HepG2 (cell line): ENCODE measurements around the gene PRSS48. TPM values are rescaled to one million over a fixed set of nuclear protein-coding genes. Genes with fewer than 3 reads are reported as not detected.

Source experiments
- CHD2 ChIP-seq: IDR thresholded peaks from 2 replicates; pipeline ENCODE4 v1.6.1; 2011; ENCODE audit warnings: low read depth, low read length, improper control_type of control experiment
- MED1 ChIP-seq: sonication (generic); formaldehyde crosslinking; IDR thresholded peaks from 2 replicates; pipeline ENCODE4 v1.4.0; 2020; ENCODE audit warnings: missing genetic modification reagents
- RAD21 ChIP-seq: fragments of 450-650 bp; formaldehyde crosslinking; IDR thresholded peaks from 2 replicates; pipeline ENCODE4 v1.5.0; 2020; ENCODE audit warnings: mild to moderate bottlenecking
- SCMH1 ChIP-seq: sonication (generic); formaldehyde crosslinking; IDR thresholded peaks from 2 replicates; pipeline ENCODE4 v1.9.0; 2021; ENCODE audit warnings: missing genetic modification reagents, mild to moderate bottlenecking, borderline replicate concordance
- TEAD3 ChIP-seq: optimal IDR thresholded peaks from 2 replicates; pipeline ENCODE3; 2016; ENCODE audit warnings: borderline replicate concordance
- ZBTB2 ChIP-seq: sonication (generic); formaldehyde crosslinking; IDR thresholded peaks from 2 replicates; pipeline ENCODE4 v1.8.0; 2022; ENCODE audit warnings: low read depth, missing genetic modification reagents
- ZNF460 ChIP-seq: sonication (generic); formaldehyde crosslinking; IDR thresholded peaks from 2 replicates; pipeline ENCODE4 v1.5.1; 2020; ENCODE audit warnings: missing genetic modification reagents, mild to moderate bottlenecking, borderline replicate concordance
- ZSCAN30 ChIP-seq: sonication (generic); formaldehyde crosslinking; IDR thresholded peaks from 2 replicates; pipeline ENCODE4 v1.5.0; 2020; ENCODE audit warnings: mild to moderate bottlenecking, missing genetic modification reagents
- polyA plus RNA-seq, 8 experiments: library from polyadenylated mRNA; depleted of rRNA in 3 of 8; stranded (reverse) in 7 of 8; unstranded in 1 of 8; fragments of >200 nt; fragmentation: Illumina TruSeq in 4 of 8; extraction: Trizol in 4 of 8; gene quantifications; 2 replicates each; pipeline versions ENCODE4 v1.2.1 to v1.2.3, GENCODE V29; 2011 to 2016; ENCODE audit warnings: low read depth in 4 of 8, missing spikeins in 1 of 8, mixed read lengths in 1 of 8; ENCODE audit not compliant: insufficient read depth in 1 of 8
- total RNA-seq, 5 experiments: library from RNA; depleted of rRNA; stranded (reverse); fragments of >200 nt; fragmentation: Illumina TruSeq; extraction: Trizol; gene quantifications; 2 replicates each; pipeline ENCODE4 v1.2.3, GENCODE V29; 2016; ENCODE audit warnings: low read depth in 1 of 5
- TF ChIP-seq, protein P1 (sequence below): sonication (generic); formaldehyde crosslinking; IDR thresholded peaks from 2 replicates; pipeline ENCODE4 v1.4.0; 2020; ENCODE audit warnings: missing genetic modification reagents

The PRSS48 gene
- total and polyA plus RNA-seq, 2 of the 13 experiments (the other 11 are each of a cell fraction or from before 2014, with no cell fraction given) = not detected

DNA sequence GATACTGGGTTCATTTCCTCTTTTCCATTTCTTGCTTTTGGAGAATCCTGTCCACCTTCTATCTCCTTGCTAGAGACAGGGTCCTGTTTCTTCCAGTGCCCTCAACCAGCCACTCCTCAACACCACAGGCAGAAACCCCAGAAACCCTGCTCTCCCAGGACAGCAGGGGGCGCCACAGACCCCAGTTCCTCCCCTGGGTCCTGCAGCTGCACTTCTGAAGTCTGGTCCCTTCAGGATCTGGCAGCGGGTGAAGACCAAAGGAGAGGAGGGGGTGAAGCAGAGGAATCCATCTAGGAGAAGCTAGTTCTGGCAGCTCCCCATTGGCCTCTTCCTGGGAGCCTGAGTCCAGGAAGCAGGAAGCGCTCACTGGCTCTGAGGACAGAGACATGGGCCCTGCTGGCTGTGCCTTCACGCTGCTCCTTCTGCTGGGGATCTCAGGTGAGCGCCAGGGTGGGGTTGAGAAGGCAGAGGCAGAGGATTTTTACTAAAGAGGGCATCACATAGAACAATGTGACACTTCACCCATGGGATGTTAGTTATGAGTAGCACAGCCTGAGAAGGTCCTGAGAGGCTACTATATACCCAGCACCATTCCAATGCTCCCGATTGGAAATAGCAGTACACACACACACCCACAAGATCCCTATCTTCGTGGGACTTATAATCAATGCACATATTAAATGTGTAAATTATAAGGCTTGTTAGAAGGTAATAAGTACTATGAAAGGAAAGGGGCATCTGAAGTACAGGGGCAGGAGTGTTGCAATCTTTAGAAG lies at the start of gene PRSS48 (continued):
- no peak for TF ChIP-seq ZBTB2
- TF ChIP-seq ZSCAN30 (CRISPR knock-in tag) = no peak
- peak; percentile 90 for TF ChIP-seq RAD21 (CRISPR knock-in tag)
- no peak for TF ChIP-seq CHD2
- TF ChIP-seq ZNF460 (CRISPR knock-in tag) = no peak
- no peak for TF ChIP-seq SCMH1 (CRISPR knock-in tag)
- 0 out of 2 replicates have a peak, but pooled peaks have one; percentile 19 for TF ChIP-seq MED1
- no peak for TF ChIP-seq TEAD3 (CRISPR knock-in tag)
- TF ChIP-seq, protein P1, sequence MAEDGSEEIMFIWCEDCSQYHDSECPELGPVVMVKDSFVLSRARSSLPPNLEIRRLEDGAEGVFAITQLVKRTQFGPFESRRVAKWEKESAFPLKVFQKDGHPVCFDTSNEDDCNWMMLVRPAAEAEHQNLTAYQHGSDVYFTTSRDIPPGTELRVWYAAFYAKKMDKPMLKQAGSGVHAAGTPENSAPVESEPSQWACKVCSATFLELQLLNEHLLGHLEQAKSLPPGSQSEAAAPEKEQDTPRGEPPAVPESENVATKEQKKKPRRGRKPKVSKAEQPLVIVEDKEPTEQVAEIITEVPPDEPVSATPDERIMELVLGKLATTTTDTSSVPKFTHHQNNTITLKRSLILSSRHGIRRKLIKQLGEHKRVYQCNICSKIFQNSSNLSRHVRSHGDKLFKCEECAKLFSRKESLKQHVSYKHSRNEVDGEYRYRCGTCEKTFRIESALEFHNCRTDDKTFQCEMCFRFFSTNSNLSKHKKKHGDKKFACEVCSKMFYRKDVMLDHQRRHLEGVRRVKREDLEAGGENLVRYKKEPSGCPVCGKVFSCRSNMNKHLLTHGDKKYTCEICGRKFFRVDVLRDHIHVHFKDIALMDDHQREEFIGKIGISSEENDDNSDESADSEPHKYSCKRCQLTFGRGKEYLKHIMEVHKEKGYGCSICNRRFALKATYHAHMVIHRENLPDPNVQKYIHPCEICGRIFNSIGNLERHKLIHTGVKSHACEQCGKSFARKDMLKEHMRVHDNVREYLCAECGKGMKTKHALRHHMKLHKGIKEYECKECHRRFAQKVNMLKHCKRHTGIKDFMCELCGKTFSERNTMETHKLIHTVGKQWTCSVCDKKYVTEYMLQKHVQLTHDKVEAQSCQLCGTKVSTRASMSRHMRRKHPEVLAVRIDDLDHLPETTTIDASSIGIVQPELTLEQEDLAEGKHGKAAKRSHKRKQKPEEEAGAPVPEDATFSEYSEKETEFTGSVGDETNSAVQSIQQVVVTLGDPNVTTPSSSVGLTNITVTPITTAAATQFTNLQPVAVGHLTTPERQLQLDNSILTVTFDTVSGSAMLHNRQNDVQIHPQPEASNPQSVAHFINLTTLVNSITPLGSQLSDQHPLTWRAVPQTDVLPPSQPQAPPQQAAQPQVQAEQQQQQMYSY (CRISPR knock-in tag) = no peak
